Suprapubic skin (tissue), 3 donors: ENCODE data around the gene ISG15.

ENCODE experiments used
- CTCF ChIP-seq, 2 donors: fragments of 200-600 bp in 1 of 2; fragments of 450-650 bp in 1 of 2; sonication (generic) in 1 of 2; IDR thresholded peaks; one replicate each; pipeline ENCODE4 v1.5.1; 2016 to 2019; ENCODE audit warnings: antibody characterized with exemption in 2 of 2, mild to moderate bottlenecking in 1 of 2, moderate library complexity in 1 of 2
- POLR2AphosphoS5 ChIP-seq, 3 donors: sonication (generic); formaldehyde crosslinking; IDR thresholded peaks; one replicate each; pipeline ENCODE4 v1.6.1; 2017; ENCODE audit warnings: antibody characterized with exemption in 3 of 3

GRCh38 chr1:975365-975764, 37.9 kb upstream of the ISG15 start:
- TF ChIP-seq CTCF (IDR thresholded peaks at IDR 0.05), result no peak
- TF ChIP-seq POLR2AphosphoS5 (IDR thresholded peaks at IDR 0.05), result no peak
